Activated CD4-positive, CD25-positive, alpha-beta regulatory T cell (primary cell): Measurements from ENCODE around the gene HCAR2.
"Not testable (repeated sequence)": the region's sequence is repeated elsewhere in the genome, so short reads cannot be mapped to it uniquely, and the experiment has no call there.

Source experiments
- DNase-seq, 4 experiments: peaks; one replicate each; lab custom pipeline; 2025; lab: John Stamatoyannopoulos, UW

The HCAR2 gene

DNA sequence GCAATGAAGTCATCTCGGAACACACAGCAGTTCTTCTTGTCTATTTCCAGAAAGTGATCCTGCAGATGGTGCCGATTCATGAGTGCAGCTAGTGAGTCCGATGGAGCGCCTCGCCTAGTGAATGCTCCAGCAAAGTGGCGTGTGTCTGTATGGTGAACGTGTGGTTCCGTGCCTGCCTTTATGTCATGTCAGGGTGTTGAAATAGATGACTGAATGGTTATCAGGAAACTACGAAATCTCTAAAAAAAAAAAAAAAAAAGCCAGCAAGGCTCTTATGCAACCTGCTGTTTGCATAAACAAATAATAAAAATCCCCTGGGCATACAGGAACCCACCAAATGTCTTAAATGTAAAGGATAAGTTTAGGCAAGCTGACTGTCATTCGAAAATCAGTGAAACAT is 13.5 kb upstream of the HCAR2 start, which contains the start of gene HCAR3:
HCAR3 (minus strand) TSS at position 154 of the 400 bp plus-strand sequence; CDS start at position 80, 74 bp downstream.
- DNase-seq = not testable (repeated sequence)

DNA sequence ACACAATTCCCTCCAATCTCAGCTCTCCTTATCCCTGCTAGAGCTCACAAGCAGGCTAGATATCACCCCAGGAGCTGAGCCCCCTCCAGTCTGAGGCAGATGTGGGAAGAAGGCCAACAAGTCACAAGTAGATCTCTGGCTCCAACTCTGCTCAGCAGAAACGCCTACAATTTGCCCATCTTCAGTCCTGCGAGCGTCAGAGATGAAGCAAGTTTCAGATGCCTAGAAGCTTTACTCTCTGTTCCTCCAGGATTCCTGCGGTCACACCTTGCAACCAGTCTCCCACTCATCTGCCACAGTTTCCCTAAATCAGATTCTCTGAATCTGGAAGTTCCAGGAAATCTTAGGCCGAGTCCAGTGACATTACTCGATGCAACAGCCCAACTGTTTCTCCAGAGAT is 12.1 kb upstream of the HCAR2 start:
- not testable (repeated sequence) for DNase-seq

DNA sequence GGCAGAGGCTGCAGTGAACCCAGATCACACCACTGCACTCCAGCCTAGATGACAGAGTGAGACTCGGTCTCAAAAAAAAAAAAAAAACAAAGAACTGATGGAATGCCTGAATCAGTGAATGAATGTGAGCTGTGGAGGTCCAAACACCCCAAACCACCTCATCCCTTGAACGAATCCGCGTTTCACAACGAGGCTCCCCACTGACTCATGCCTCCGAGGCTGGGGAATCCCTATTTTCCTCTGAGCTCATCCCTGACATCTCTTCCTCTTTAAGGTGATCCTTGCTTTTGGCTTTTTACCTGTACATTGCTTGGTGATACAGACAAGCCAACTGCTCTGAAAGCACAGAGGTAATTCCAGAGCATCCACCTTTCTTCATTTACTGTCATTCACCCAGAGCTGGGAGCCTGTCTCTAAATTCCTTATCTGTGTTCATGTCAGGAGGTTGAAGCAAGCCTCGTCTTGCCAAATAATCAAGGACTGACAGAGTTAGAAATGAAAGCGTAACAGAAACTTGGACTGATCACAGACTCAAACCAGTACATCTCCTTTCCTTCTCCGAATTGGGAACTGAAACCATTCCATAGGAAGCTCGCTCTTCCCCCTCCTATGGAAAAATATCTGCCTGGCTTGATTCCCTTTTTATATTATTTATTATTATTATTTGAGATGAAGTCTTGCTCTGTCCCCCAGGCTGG is 10.5 kb upstream of the HCAR2 start:
- DNase-seq = not testable (repeated sequence)

DNA sequence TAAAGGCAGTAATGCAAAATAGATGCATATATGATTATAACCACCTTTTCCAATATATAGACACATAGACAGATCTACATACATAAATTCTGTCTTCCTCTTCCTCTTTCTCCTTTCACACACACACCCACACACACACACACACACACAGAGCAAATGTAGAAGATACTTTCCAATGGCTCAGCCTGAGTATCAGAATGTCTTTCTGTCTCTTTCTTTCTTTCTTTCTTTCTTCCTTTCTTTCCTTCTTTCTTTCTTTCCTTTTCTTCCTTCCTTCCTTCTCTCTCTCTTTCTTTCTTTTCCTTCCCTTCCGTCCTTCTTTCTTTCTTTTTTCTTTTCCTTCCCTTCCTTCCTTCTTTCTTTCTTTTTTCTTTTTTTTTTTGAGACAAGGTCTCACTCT is 8.1 kb upstream of the HCAR2 start:
- not testable (repeated sequence) for DNase-seq

DNA sequence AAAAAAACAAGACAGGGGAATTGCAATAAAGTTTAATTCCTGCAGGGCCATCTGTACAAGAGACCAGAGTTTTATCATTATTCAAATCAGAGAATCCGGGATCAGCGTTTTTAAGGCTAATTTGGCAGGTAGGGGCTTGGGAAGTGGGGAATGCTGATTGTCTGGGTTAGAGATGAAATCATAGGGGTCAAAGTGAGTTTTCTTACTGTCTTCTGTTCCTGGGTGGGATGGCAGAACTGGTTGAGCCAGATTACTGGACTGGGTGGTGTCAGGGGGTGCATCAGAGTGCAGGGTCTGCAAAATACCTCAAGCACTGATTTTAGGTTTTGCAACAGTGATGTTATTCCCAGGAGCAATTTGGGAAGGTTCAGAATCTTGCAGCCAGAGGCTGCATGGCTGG is 7.2 kb upstream of the HCAR2 start:
- not testable (repeated sequence) for DNase-seq

DNA sequence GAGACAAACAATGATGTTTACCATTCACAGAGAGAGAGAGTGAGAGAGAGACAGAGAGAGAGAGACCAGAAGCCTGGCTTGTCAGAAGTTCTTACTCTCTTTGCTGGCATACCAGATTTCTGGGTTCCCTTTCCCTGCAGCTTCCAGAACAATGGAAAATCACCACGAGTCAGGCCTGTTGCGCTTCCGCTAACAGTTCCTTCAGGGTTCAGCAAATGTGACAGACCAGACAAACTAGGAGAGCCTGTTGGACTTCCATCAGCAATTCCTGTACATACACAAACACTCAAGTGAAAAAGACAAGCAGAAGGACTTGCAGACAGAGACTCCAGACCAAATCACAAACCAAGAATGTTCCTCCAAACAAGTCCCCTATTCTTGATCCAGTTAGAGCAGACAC is 6.1 kb upstream of the HCAR2 start:
- not testable (repeated sequence) for DNase-seq

DNA sequence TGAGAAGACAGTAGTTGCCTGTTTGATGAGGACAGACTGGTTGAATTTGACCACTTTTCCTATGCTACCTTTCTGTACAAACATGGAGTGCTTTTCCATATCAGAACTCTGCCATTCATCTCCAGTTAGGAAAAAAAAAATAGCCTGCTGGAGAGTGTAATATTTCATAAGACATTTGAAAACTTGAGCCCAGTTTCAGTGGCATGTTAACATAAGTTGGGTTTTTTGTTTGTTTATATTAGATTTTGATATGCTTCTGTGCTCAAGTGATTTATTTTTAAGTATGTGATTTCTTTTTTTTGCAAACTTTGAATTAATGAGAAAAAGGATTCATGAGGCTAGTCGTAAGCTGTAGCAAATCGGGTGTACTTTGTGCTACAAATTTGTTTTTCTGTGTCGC is 684 bp upstream of the HCAR2 start:
- DNase-seq = not testable (repeated sequence)

DNA sequence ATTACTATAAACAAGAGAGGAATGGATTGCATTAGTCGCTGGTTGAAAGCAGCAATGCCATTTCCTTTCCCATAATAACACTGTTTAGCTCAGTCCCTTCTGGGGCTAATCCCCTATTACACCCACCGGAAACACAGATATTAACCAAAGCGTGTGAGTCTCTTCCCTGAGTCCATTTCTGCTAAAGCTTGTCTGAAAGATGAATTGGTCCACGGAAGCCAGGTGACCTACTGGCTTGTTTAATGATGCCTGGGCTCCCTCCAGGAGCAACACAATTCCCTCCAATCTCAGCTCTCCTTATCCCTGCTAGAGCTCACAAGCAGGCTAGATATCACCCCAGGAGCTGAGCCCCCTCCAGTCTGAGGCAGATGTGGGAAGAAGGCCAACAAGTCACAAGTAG is 1.7 kb downstream of the HCAR2 start:
- DNase-seq = not testable (repeated sequence)

DNA sequence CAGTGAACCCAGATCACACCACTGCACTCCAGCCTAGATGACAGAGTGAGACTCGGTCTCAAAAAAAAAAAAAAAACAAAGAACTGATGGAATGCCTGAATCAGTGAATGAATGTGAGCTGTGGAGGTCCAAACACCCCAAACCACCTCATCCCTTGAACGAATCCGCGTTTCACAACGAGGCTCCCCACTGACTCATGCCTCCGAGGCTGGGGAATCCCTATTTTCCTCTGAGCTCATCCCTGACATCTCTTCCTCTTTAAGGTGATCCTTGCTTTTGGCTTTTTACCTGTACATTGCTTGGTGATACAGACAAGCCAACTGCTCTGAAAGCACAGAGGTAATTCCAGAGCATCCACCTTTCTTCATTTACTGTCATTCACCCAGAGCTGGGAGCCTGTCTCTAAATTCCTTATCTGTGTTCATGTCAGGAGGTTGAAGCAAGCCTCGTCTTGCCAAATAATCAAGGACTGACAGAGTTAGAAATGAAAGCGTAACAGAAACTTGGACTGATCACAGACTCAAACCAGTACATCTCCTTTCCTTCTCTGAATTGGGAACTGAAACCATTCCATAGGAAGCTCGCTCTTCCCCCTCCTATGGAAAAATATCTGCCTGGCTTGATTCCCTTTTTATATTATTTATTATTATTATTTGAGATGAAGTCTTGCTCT is 3.0 kb downstream of the HCAR2 start:
- DNase-seq = not testable (repeated sequence)

DNA sequence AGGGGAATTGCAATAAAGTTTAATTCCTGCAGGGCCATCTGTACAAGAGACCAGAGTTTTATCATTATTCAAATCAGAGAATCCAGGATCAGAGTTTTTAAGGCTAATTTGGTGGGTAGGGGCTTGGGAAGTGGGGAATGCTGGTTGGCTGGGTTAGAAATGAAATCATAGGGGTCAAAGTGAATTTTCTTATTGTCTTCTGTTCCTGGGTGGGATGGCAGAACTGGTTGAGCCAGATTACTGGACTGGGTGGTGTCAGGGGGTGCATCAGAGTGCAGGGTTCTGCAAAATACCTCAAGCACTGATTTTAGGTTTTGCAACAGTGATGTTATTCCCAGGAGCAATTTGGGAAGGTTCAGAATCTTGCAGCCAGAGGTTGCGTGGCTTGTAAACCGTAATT is 6.2 kb downstream of the HCAR2 start:
- DNase-seq = not testable (repeated sequence)

DNA sequence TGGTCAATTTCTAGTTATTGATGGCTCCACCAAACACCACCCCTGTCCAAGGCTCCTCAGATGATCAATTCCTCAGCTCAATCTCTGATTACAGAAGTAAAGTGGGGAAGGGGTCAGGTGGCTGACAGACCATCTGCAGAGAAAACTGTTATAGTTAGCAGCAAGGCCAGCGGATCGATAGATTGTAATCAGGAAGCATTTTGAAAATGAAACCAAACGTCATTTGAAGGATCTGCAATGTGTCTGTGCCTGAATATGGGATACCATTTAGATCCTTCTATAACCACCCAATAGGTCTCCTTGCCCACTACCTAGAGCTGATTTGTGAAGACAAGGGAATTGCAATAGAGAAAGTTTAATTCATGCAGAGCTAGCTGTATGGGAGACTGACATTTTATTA is 11.6 kb downstream of the HCAR2 start:
- DNase-seq = no peak

DNA sequence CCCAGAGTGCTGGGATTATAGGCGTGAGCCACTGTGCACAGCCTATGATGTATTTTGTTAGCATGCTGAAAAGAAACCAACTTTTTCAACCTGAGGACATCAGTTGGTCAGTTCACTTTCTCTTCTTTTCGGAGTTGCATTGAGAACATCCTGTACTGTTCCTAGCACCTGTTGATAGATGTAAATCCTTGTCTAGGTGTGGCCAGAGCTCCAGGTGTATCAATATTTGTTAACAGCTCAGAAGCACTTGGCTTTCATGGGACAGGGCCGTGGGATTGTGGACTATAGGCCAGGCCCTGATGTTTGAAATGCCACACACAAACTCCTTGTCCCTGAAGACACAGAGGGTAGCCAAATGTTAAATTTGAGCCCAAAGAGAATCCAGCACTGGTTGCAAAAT is 14.9 kb downstream of the HCAR2 start:
- no peak for DNase-seq

DNA sequence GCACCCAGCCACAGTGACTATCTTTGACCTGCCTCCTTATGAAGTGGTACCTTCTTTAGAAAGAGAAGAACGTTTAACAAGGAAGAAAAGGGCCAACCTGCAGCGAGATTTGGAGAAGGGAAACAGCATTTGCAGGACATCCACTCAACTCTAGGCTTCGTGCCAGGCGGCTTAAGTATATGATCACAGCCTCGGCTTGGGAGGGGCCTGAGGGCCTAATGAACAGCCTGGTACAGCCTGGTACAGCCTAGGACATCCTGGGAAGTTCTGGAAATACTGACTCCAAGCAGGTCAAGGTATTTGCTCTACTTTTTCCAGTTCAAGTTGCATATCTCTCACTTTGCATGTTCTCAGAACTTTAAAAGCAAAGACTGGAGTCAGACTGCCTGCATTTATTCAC is 16.1 kb downstream of the HCAR2 start:
- no peak for DNase-seq

DNA sequence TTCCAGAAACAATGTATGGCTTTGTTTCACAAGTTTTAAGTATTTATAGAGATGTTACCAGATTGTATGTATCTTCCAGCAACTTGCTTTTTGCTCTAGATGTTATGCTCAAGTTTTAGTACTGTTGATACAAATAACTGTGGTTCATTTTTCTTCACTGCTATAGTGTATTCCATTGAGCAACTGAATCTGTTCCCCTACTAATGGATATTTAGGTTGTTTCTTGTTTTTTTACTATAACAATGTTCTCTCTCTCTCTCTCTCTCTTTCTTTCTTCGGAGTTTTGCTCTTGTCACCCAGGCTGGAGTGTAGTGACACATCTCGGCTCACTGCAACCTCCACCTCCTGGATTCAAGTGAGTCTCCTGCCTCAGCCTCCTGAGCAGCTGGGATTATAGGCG is 16.6 kb downstream of the HCAR2 start:
- no peak for DNase-seq

DNA sequence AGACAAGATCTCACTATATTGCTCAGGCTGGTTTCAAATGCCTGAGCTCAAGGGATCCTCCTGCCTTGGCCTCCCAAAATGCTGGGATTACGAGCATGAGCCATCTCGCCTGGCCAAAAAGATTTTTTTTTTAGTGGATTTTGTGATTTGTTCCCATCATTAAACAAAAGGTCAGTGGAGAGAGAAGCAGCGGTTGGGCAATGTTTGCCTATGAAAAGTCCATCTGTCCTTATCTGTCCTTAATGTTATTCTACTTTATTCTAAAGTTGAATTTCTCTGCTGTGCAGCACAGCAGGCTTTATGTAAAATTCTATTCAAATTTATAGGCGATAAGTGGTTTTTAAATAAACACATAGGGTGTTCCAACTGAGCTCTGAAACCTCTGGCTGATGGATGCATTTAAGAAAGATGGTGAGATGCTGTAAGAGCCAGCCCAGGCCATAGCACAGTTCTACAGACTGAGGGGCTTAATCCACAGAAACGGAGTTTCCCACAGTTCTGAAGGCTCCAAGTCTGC is 18.8 kb downstream of the HCAR2 start:
- DNase-seq = no peak

DNA sequence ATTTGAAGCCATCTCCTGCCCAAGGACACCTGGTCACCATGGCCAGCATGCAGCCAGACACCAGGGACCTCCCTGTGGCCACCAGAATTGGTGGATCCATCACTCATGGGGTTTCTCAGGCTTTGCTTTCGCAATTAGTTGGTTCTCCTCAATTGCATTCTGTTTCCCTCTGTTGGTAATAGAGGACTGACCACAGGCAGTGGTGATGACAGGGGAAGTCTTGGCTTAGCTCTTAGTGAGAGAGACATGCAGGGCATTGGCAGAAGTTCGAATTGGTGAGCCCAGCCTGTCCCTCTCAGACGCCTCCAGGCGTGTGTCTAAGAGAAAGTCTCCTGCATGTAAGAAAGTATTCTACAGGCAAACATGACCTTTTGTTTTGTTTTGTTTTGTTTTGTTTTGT is 21.3 kb downstream of the HCAR2 start:
- no peak for DNase-seq

DNA sequence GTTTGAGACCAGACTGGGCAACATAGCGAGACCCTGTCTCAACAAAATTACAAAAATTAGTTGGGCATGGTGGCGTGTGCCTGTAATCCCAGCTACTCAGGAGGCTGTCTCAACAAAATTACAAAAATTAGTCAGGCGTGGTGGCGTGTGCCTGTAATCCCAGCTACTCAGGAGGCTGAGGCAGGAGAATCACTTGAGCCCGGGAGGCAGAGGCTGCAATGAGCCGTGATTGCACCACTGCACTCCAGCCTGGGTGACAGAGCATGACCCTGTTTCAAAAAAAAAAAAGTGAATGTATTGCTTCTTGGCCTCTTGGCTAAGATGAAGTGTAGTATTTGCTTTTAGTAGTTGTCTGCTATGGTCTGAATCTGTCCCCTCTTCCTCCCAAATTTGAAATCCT is 22.2 kb downstream of the HCAR2 start:
- not testable (repeated sequence) for DNase-seq

DNA sequence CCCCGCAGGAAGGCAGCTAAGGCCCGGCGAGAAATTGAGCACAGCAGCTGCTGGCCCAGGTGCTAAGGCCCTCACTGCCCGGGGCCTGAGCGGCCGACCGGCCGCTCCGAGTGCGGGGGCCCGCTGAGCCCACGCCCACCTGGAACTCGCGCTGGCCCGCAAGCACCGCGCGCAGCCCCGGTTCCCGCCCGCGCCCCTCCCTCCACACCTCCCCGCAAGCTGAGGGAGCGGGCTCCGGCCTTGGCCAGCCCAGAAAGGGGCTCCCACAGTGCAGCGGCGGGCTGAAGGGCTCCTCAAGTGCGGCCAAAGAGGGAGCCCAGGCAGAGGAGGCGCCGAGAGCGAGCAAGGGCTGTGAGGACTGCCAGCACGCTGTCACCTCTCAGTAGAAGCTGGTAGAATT is 26.4 kb downstream of the HCAR2 start:
- not testable (repeated sequence) for DNase-seq

DNA sequence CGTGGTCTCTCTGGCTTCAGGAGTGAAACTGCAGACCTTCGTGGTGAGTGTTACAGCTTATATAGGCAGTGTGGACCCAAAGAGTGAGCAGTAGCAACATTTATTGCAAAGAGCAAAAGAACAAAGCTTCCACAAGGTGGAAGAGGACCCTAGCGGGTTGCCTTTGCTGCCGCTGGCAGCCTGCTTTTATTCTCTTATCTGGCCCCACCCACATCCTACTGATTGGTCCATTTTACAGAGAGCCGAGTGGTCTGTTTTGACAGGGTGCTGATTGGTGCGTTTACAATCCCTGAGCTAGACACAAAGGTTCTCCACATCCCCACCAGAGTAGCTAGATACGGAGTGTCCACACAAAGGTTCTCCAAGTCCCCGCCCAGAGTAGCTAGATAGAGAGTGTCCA is 27.1 kb downstream of the HCAR2 start:
- DNase-seq = not testable (repeated sequence)

DNA sequence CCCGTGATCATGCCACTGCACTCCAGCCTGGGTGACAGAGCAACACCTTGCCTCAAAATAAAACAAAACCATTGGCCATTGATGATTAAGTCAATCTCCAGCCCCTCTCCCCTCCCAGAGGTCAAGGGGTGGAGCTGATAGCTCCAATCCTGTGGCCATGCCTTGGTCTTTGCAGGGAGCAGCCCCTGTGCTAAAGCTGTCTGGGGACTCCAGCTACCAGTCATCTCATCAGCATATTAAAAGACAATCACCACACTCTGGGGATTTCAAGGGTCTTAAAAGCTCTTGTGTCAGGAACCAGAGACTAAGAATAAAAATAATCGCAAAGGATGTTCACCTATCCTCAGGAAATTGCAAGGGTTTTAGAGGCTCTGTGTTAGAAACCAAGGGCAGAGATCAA is 30.6 kb downstream of the HCAR2 start:
- DNase-seq = no peak

DNA sequence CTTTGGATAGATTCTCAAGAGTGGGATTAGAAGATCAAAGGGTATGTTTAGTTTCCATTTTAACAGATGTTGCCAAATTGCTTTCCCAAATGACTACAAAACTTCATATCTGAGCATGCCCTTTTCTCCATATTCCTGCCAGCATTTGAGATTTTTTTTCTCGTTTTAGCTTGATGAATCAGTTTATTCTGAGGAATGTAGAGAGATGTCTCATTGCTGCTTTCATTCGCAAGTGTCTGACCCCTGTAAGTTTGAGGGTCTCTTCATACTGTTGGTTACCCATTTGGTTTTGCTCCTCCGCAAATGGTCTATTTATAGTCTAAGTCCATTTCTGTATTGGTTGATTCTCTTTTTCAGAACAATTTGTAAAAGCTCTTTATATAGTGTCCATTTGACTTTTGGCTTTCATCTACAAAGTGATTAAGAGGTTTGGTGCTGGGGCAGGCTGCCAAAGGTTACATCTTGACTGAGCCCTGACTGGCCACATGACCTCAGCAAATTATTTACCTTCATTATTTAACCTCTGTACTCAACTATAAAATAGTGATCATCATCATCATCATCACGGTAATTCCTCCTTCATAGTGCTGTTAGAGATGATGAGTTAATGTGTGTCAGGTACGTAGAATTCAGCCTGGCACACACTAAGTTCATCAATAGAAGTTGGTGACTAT is 33.6 kb downstream of the HCAR2 start:
- no peak for DNase-seq

DNA sequence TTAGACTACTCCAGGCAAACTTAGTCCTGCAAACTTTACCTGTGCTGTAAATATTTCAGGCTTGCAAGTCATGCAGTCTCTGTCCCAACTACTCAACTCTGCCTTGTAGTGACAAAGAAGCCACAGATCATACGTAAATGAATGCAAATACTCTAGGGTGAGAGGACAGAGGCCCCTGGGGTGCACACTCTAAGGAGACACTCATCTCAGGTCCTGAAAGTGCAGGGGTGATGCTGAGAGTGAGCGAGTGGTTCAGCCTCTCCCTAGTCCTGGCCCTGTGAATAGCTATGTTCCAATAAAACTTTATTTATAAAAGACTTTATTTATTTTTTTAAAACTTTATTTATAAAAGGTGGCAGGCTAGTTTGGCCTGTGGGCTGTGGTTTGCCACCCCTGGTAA is 34.9 kb downstream of the HCAR2 start:
- DNase-seq = no peak

DNA sequence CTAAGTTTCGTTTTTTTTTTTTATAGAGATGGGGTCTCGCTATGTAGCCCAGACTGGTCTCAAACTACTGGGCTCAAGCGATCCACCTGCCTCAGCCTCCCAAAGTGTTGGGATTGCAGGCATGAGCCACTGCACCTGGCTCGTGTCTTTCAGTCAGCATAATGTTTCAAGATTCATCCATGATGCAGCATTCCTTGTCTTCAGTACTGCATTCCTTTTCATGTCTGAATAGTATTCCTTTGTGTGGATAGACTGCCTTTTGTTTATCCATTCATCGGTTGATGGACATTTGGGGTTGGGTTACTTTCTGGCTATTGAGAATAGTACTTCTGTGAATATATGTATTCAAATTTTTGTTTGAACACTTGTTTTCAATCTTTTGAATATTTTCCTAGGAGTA is 37.4 kb downstream of the HCAR2 start:
- no peak for DNase-seq
